Measurements from ENCODE around the gene TSC22D1.

GRCh38 chr13:44448373-44448772 is 127.8 kb downstream of the TSC22D1 start:
- TF ChIP-seq, protein P1, sequence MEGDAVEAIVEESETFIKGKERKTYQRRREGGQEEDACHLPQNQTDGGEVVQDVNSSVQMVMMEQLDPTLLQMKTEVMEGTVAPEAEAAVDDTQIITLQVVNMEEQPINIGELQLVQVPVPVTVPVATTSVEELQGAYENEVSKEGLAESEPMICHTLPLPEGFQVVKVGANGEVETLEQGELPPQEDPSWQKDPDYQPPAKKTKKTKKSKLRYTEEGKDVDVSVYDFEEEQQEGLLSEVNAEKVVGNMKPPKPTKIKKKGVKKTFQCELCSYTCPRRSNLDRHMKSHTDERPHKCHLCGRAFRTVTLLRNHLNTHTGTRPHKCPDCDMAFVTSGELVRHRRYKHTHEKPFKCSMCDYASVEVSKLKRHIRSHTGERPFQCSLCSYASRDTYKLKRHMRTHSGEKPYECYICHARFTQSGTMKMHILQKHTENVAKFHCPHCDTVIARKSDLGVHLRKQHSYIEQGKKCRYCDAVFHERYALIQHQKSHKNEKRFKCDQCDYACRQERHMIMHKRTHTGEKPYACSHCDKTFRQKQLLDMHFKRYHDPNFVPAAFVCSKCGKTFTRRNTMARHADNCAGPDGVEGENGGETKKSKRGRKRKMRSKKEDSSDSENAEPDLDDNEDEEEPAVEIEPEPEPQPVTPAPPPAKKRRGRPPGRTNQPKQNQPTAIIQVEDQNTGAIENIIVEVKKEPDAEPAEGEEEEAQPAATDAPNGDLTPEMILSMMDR (conservative IDR thresholded peaks at IDR 0.05; ENCODE audit: low read length), result no peak
- no peak for TF ChIP-seq EZH2phosphoT487 (IDR thresholded peaks at IDR 0.05; ENCODE audit: borderline replicate concordance)
